OCI-LY1 (cell line): ENCODE measurements around the gene ZNF800.
A peak's percentile ranks its signal among the peaks of the same experiment; 100 is the strongest.

Experiments used
- H2AFZ ChIP-seq: fragments of 200-600 bp; sonication (generic), shearing (Covaris generic); 2 replicates; pipeline ENCODE4 v1.6.0; 2014; ENCODE audit warnings: antibody characterized with exemption, mild to moderate bottlenecking, low read length
- H3F3A ChIP-seq: fragments of 200-600 bp; sonication (generic), shearing (Covaris generic); 2 replicates; pipeline ENCODE4 v1.6.0; 2014; ENCODE audit warnings: mild to moderate bottlenecking, antibody characterized with exemption, low read length, moderate library complexity; ENCODE audit not compliant: insufficient read depth
- H3K27ac ChIP-seq: fragments of 200-600 bp; sonication (generic); 2 replicates; pipeline ENCODE4 v1.5.1; 2014; ENCODE audit warnings: low read length, mixed run types, mild to moderate bottlenecking, low read depth; ENCODE audit not compliant: poor library complexity, severe bottlenecking
- H3K27me3 ChIP-seq: fragments of 200-600 bp; sonication (generic); 2 replicates; pipeline ENCODE4 v1.6.0; 2014; ENCODE audit warnings: antibody characterized with exemption, mild to moderate bottlenecking, low read length, moderate library complexity; ENCODE audit not compliant: insufficient read depth
- H3K36me3 ChIP-seq: fragments of 200-600 bp; sonication (generic); 2 replicates; pipeline ENCODE4 v1.6.1; 2014; ENCODE audit warnings: mild to moderate bottlenecking, antibody characterized with exemption, low read length, moderate library complexity, mixed read lengths; ENCODE audit not compliant: insufficient read depth
- H3K4me1 ChIP-seq: fragments of 200-600 bp; sonication (generic); 2 replicates; pipeline ENCODE4 v1.5.1; 2014; ENCODE audit warnings: mild to moderate bottlenecking, low read length, moderate library complexity; ENCODE audit not compliant: insufficient read depth, severe bottlenecking
- H3K4me2 ChIP-seq: fragments of 200-600 bp; sonication (generic), shearing (Covaris generic); 2 replicates; pipeline ENCODE4 v1.6.1; 2014; ENCODE audit warnings: low read length
- H3K4me3 ChIP-seq: fragments of 200-600 bp; sonication (generic); 2 replicates; pipeline ENCODE4 v1.5.1; 2014; ENCODE audit warnings: low read length, low read depth, mild to moderate bottlenecking, mixed read lengths; ENCODE audit not compliant: poor library complexity, severe bottlenecking
- H3K79me2 ChIP-seq: fragments of 200-600 bp; shearing (Covaris generic); 2 replicates; pipeline ENCODE4 v1.6.1; 2016; ENCODE audit warnings: mixed run types, low read length, mixed read lengths; ENCODE audit not compliant: insufficient read depth
- H3K9ac ChIP-seq: fragments of 200-600 bp; sonication (generic), shearing (Covaris generic); 2 replicates; pipeline ENCODE4 v1.6.1; 2014; ENCODE audit warnings: mild to moderate bottlenecking, low read length, mixed read lengths
- H3K9me2 ChIP-seq: fragments of 200-600 bp; sonication (generic), shearing (Covaris generic); 2 replicates; pipeline ENCODE4 v1.6.1; 2014; ENCODE audit warnings: low read depth, mild to moderate bottlenecking, low read length, mixed read lengths
- H3K9me3 ChIP-seq: fragments of 200-600 bp; shearing (Covaris generic); 2 replicates; pipeline ENCODE4 v1.6.1; 2014; ENCODE audit warnings: low read length, mixed read lengths
- H4K20me1 ChIP-seq: fragments of 200-600 bp; sonication (generic), shearing (Covaris generic); 2 replicates; pipeline ENCODE4 v1.6.0; 2016; ENCODE audit warnings: mild to moderate bottlenecking, low read length; ENCODE audit not compliant: insufficient read depth
- EZH2 ChIP-seq: fragments of 200-600 bp; sonication (generic), shearing (Covaris generic); IDR thresholded peaks from 2 replicates; pipeline ENCODE4 v1.8.0; 2017; ENCODE audit warnings: borderline replicate concordance, mixed run types, mild to moderate bottlenecking, antibody characterized with exemption, low read length, moderate library complexity, mixed read lengths
- TF ChIP-seq, protein P1 (sequence below): fragments of 200-600 bp; sonication (generic), shearing (Covaris generic); IDR thresholded peaks from 2 replicates; pipeline ENCODE4 v1.5.1; 2017; ENCODE audit warnings: mild to moderate bottlenecking, antibody characterized with exemption, low read length, moderate library complexity, mixed read lengths

ZNF800 gene

DNA sequence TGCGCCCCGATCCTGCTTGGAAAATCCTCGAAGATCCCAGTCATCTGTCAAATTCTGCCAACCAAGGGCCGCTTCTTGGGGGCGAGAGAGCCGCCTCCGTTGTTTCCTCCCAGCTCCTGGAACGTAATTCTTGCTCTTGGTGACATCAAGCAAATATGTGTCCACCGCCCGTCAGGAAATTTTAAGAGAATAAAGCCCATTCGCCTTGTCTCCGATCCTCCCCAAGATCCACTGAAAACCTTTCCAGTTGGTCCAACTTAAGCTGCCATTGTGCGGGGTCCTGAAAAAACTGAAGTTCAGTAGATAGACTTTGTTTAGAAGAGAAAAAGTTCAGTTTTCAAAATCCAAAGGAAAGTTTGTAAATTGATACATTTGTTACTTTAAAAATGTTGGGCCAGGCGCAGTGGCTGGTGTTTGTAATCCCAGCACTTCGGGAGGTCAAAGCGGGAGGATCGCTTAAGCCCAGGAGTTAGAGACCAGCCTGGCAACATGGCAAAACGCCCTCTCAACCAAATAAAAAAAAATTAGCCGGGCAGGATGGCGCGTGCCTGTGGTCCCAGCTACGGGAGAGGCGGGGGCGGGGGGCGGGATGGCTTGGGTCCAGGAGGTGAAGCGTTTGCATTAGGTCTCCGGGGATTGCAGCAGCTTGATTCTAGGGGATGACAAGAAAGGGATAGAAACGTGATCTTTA is 1.0 kb upstream of the ZNF800 start:
- no peaks in the 10 kb centered on the region for H3K9me2 ChIP-seq
- H3K27ac ChIP-seq: no peak overlapping the region
- peak overlapping the region; percentile 90 for H3K4me2 ChIP-seq
- peak overlapping the region; percentile 32; the same call in 1 of the 2 replicates for H2AFZ ChIP-seq
- peaks cover 31% of the 10 kb centered on the region for H3K79me2 ChIP-seq
- H3K27me3 ChIP-seq: no peaks in the 10 kb centered on the region
- no peaks in the 10 kb centered on the region for H4K20me1 ChIP-seq
- H3K4me3 ChIP-seq: peak overlapping the region; percentile 86
- peaks cover 4% of the 10 kb centered on the region; the same call in 1 of the 2 replicates for H3K9me3 ChIP-seq
- H3F3A ChIP-seq: no peaks in the 10 kb centered on the region
- peaks cover 39% of the 10 kb centered on the region for H3K4me1 ChIP-seq
- H3K9ac ChIP-seq: peak overlapping the region; percentile 76
- TF ChIP-seq EZH2: no peak
- TF ChIP-seq, protein P1, sequence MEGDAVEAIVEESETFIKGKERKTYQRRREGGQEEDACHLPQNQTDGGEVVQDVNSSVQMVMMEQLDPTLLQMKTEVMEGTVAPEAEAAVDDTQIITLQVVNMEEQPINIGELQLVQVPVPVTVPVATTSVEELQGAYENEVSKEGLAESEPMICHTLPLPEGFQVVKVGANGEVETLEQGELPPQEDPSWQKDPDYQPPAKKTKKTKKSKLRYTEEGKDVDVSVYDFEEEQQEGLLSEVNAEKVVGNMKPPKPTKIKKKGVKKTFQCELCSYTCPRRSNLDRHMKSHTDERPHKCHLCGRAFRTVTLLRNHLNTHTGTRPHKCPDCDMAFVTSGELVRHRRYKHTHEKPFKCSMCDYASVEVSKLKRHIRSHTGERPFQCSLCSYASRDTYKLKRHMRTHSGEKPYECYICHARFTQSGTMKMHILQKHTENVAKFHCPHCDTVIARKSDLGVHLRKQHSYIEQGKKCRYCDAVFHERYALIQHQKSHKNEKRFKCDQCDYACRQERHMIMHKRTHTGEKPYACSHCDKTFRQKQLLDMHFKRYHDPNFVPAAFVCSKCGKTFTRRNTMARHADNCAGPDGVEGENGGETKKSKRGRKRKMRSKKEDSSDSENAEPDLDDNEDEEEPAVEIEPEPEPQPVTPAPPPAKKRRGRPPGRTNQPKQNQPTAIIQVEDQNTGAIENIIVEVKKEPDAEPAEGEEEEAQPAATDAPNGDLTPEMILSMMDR: no peak
- H3K36me3 ChIP-seq: peaks cover 29% of the 10 kb centered on the region

DNA sequence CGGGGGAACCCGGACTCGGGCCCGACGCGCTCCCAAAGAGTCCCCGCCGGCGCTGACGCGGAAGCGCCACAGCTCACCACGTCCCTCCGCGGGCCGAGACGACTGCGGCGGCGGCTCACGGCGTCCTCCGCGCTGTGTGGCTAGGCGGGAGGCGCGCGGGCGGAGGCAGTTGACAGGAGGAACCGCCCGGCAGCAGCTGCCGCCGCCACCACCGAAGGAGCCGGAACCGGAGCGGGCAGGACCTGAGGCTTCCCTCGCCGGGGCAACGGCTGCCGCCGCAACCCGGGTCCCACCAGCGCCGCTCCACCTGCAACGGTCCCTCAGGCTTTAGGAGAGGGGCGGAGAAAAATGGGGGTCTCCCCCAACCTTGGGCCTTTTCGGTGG is 334 bp downstream of the ZNF800 start:
- Histone ChIP-seq H3K27ac (peak overlapping the region; percentile 78), H3K9ac (peak overlapping the region; percentile 96)
- no peak for TF ChIP-seq EZH2
- TF ChIP-seq, protein P1: no peak

DNA sequence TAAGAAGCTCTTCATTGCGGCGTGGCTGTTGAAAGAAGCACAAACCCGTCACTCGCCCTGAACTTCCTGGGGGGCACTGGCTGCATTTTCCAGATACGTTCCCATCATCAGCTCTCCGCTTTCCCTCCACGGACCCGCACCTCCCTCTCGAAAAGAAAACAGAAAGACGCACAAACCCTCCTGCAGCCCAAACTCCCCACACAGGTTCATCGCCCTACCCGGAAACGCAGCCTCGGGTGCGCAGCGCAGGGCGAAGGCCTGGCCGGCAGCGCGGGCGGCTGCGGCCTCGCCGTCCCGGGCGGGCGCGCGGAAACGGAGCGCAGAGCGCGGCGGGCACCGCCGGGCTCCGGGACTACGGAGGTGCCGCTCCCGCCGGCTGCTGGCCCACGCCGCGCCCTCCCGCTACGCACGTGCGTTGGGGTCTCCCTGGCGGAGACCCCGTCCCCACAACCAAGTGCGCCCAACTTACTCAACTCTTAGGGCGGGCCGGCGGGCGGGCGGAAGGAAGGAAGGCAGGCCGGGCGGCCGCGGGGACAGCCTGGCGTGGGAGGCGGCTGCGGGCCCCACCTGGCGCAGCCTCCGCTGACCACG is 822 bp downstream of the ZNF800 start:
- Histone ChIP-seq H3K9me2 (no peaks in the 10 kb centered on the region), H3K27ac (peak overlapping the region; percentile 78), H3K4me2 (peak overlapping the region; percentile 94), H3K9ac (peak overlapping the region; percentile 96), H3K9me3 (no peaks in the 10 kb centered on the region), H3F3A (no peaks in the 10 kb centered on the region), H4K20me1 (peaks cover 5% of the 10 kb centered on the region; the same call in 1 of the 2 replicates), H3K79me2 (peaks cover 49% of the 10 kb centered on the region), H2AFZ (no peak overlapping the region), H3K36me3 (peaks cover 45% of the 10 kb centered on the region), H3K4me3 (peak overlapping the region; percentile 86), H3K4me1 (peaks cover 39% of the 10 kb centered on the region), H3K27me3 (no peaks in the 10 kb centered on the region)
- TF ChIP-seq EZH2: no peak
- TF ChIP-seq, protein P1: no peak

More for the DNA sequence above, 334 bp downstream of the ZNF800 start:
- peak overlapping the region; percentile 94 for H3K4me2 ChIP-seq
- no peaks in the 10 kb centered on the region for H3K9me2 ChIP-seq
- peaks cover 39% of the 10 kb centered on the region for H3K4me1 ChIP-seq
- peaks cover 42% of the 10 kb centered on the region for H3K36me3 ChIP-seq
- H3K79me2 ChIP-seq: peaks cover 44% of the 10 kb centered on the region
- H3K27me3 ChIP-seq: no peaks in the 10 kb centered on the region
- H3K4me3 ChIP-seq: peak overlapping the region; percentile 86
- peaks cover 5% of the 10 kb centered on the region; the same call in 1 of the 2 replicates for H4K20me1 ChIP-seq
- H3F3A ChIP-seq: no peaks in the 10 kb centered on the region
- H3K9me3 ChIP-seq: no peaks in the 10 kb centered on the region
- H2AFZ ChIP-seq: no peak overlapping the region
